Activated effector memory CD4-positive, alpha-beta T cell treated with Interleukin-2 at 50 U/mL for 16 hours (primary cell): Measurements from ENCODE around the gene CNTNAP2.

Experiments
- DNase-seq: peaks from one replicate; pipeline ENCODE4 v3.0.0-alpha.2; 2020

The CNTNAP2 gene

GRCh38 chr7:147909431-147910148 lies 1793.0 kb downstream of the CNTNAP2 start:
- no peak for DNase-seq

- DNase-seq, result no peak
These were observed 1794.6 kb downstream of the CNTNAP2 start for GRCh38 chr7:147911201-147911601.

GRCh38 chr7:147912291-147912690 lies 1795.7 kb downstream of the CNTNAP2 start:
- no peak for DNase-seq

GRCh38 chr7:147912946-147913638 lies 1796.5 kb downstream of the CNTNAP2 start:
- no peak for DNase-seq

GRCh38 chr7:147915781-147916180 lies 1799.2 kb downstream of the CNTNAP2 start:
- DNase-seq, result no peak

GRCh38 chr7:147916573-147916972 lies 1800.0 kb downstream of the CNTNAP2 start:
- no peak for DNase-seq

GRCh38 chr7:147923841-147924240 lies 1807.2 kb downstream of the CNTNAP2 start:
- no peak for DNase-seq

- no peak for DNase-seq
These were observed 1820.8 kb downstream of the CNTNAP2 start for GRCh38 chr7:147937428-147937827.

- DNase-seq, result no peak
These were observed 1824.8 kb downstream of the CNTNAP2 start for GRCh38 chr7:147941381-147941780.

- DNase-seq, result no peak
These were observed 1827.7 kb downstream of the CNTNAP2 start for GRCh38 chr7:147944321-147944720.

GRCh38 chr7:147952918-147953317 lies 1836.3 kb downstream of the CNTNAP2 start:
- DNase-seq, result no peak

- no peak for DNase-seq
These were observed 1851.5 kb downstream of the CNTNAP2 start for GRCh38 chr7:147968046-147968610.

- DNase-seq, result no peak
These were observed 1855.1 kb downstream of the CNTNAP2 start for GRCh38 chr7:147971606-147972110.

GRCh38 chr7:147978201-147978600 lies 1861.6 kb downstream of the CNTNAP2 start:
- no peak for DNase-seq

GRCh38 chr7:147978651-147979050 lies 1862.0 kb downstream of the CNTNAP2 start:
- no peak for DNase-seq

GRCh38 chr7:147980826-147981813 lies 1864.5 kb downstream of the CNTNAP2 start:
- no peak for DNase-seq

GRCh38 chr7:147982307-147982706 lies 1865.7 kb downstream of the CNTNAP2 start:
- DNase-seq, result no peak

GRCh38 chr7:147984265-147984664 lies 1867.7 kb downstream of the CNTNAP2 start:
- no peak for DNase-seq

GRCh38 chr7:147990079-147990478 lies 1873.5 kb downstream of the CNTNAP2 start:
- DNase-seq, result no peak

- no peak for DNase-seq
These were observed 1874.3 kb downstream of the CNTNAP2 start for GRCh38 chr7:147990942-147991341.

- DNase-seq, result no peak
These were observed 1876.1 kb downstream of the CNTNAP2 start for GRCh38 chr7:147992698-147993097.

- DNase-seq, result no peak
These were observed 1881.0 kb downstream of the CNTNAP2 start for GRCh38 chr7:147997636-147998035.

- no peak for DNase-seq
These were observed 1883.4 kb downstream of the CNTNAP2 start for GRCh38 chr7:147999962-148000361.
